GM18868 (cell line): ENCODE results near the gene PPT1.
"Not testable (repeated sequence)": the region's sequence is repeated elsewhere in the genome, so short reads cannot be mapped to it uniquely, and the experiment has no call there.

Experiments used
- ATAC-seq: cut with Tn5 transposase; IDR thresholded peaks from one replicate; pipeline ENCODE4 v1.9.1; 2021; ENCODE audit warnings: mild to moderate bottlenecking, moderate library complexity; ENCODE audit not compliant: unreplicated experiment

Gene PPT1

GRCh38 chr1:40092706-40093639 lies 4.1 kb downstream of the PPT1 start:
- no peak for ATAC-seq

- ATAC-seq, result no peak
Measured at GRCh38 chr1:40092241-40092640, 4.8 kb downstream of the PPT1 start.

DNA sequence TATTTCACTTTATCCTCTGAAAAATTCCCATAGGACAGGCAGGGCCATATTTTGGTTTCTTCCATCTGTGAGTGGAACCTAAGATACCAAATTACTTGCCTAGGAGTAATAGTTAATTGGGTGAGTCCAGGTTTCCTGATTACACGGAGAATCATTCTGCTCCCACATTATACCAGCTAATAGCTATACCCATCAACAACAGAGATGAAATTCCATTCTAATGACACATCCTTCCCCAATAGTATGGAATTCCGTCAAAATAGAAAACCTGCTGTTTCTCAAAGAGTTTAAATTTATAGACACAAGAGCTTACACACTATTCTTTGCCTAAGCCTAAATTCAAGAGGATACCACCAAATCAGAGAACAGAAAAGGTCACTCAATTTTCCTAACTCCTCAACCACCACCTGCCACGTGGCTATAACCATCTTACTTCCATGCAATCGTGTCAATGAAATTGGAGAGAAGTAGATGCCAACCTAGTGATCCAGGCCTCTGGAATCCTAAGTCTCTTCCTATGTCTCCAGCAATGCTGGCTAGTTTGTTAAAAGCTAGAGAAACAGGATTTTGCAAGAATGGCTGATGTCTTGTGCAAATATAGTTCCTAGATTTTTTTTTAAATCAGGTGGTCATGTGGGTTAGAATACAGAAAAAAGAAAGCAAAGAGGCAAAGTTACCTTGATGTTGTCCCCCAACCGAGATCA lies 6.2 kb downstream of the PPT1 start:
- ATAC-seq, result no peak

DNA sequence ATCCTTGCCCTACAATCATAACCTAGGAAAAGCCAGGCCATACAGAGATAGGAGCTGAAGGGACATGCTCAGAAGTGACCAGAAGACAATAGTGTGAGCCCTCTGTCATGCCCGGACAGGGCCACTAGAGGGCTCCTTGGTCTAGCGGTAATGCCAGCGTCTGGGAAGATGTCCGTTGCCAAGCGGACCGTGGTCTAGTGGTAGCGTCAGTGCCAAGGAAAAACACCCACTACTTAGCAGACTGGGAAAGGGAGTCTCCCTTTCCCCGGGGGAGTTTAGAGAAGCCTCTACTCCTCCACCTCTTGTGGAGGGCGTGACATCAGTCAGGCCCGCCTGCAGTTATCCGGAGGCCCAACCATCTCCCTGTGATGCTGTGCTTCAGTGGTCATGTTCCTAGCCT lies 12.3 kb downstream of the PPT1 start:
- not testable (repeated sequence) for ATAC-seq

- no peak for ATAC-seq
Measured at GRCh38 chr1:40081871-40082270, 15.2 kb downstream of the PPT1 start.

- no peak for ATAC-seq
Measured at GRCh38 chr1:40079774-40080400, 17.2 kb downstream of the PPT1 start.

DNA sequence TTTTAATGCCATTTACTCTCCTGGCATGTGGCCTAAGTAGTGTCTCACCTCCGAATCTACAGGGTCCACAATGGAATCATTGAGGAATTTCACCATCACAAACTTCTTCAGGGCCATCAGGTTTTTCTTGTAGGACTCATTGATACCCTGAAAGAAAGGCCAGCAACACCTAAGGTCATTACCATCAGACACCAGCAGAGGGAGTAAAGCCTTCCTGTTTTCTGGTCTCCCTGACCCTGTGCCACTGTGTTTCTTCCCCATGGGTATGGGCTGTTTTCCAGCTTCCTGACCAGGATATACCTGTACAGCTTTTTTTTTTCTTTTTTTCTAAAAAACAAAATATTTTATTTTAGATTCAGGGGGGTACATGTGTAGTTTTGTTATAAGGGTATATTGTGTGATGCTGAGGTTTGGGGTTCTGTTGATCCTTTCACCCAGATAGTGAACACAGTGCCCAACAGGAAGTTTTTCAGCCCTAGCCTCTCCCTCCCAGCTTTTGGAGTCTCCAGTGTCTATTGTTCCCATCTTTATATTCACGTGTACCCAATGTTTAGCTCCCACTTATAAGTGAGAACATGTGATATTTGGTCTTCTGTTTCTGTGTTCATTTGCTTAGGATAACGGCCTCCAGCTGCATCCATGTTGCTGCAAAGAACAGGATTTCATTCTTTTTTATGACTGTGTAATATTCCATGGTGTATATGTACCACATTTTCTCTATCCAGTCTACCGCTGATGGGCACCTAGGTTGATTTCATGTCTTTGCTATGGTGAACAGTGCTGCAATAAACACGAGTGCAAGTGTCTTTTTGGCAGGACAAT lies 18.3 kb downstream of the PPT1 start:
- no peak for ATAC-seq

DNA sequence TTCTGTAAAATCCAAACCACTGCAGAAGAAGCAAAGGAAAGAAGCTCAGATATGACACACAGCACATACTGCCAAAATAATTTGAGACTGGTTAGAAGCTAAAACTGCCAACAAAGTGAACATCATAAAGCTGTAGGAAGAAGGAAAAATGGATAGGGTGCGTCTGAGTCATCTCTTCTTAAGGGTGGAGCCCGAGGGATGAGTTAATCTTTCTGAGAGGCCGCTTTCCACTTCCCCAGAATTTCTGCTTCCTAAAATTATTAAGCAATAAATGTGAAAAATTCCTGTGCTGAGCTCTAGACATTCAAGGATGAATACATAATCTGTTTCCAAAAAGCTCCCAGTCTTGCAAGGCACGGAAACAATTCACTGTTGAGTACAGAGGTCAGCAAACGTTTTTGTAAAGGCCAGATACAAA lies 20.1 kb downstream of the PPT1 start:
- no peak for ATAC-seq

- no peak for ATAC-seq
Measured at GRCh38 chr1:40075266-40075665, 21.8 kb downstream of the PPT1 start.

DNA sequence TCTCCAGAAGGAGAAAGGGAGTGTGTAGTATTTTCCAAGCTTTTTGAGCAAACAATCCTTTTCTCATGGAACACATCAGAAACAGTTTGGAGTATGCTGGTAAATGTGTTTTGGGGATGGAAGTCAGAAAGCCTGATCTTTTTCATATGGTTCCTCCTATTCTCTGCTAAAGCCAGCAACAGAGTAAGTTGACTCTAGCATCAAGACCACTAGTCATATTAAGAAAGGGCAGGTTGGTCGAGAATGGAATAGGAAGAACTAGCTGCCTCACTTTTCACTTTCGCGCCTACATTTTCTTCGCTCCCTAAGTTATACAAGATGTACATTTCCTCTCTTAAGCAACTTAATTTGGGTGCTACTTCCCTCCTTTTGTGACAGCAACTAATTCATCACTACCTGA lies 24.0 kb downstream of the PPT1 start:
- ATAC-seq, result no peak

DNA sequence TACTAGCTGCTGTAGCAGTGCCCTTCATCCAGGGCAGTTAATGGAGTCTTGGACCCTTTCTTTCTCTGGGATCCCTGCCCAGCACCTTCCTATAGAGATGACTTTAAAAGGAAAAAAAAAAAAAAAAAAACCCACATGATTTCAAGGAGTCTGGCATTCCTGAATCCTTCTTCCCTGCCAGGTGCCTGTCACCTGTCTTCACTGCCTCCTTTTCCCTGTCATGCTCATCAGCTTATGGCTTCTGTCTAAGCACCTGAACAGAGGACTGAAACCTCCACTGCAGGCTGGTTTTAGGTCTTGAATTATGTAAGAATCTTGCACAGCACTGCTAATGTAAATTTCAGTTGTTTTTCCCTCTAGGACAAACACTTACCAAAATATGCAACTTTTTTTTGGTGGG lies 24.9 kb downstream of the PPT1 start:
- ATAC-seq, result no peak

- ATAC-seq, result no peak
Measured at GRCh38 chr1:40067851-40068250, 29.2 kb downstream of the PPT1 start.

- ATAC-seq, result no peak
Measured at GRCh38 chr1:40067023-40067422, 30.0 kb downstream of the PPT1 start.

DNA sequence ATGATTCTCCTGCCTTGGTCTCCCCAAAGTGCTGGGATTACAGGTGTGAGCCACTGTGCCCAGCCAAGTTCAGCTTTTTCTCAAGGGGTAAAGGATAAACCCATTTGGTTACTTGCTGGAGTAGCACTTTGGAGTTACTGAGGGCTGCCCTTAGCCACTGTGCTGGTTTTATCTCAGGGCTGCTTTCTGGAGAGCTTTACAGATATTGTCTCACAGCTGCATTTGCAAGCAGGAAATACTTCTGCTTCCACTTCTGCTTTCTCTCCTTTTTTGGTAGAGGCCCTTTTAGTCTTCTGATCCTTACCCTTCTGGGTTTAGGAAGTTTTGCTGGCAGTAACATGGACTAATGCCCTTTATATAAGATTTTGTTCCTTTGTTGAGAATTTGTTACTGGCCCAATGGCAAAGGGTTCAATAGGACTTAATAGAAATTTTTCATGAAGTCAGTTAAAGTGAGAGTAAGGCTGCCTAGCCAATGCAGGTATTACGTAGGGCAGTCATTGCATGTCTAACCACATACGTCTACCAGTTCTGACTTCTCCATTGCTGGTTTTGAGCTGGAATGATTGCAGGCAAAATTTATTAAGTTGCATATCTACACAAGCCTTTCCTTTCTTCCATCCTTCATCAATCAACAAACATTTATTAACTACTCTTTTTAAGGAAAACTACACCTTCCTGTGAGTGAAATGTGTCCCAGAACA lies 32.1 kb downstream of the PPT1 start:
- ATAC-seq, result peak; percentile 86

GRCh38 chr1:40059960-40060750 lies 36.9 kb downstream of the PPT1 start:
- ATAC-seq, result no peak

GRCh38 chr1:40059338-40059959 lies 37.6 kb downstream of the PPT1 start:
- ATAC-seq, result no peak

DNA sequence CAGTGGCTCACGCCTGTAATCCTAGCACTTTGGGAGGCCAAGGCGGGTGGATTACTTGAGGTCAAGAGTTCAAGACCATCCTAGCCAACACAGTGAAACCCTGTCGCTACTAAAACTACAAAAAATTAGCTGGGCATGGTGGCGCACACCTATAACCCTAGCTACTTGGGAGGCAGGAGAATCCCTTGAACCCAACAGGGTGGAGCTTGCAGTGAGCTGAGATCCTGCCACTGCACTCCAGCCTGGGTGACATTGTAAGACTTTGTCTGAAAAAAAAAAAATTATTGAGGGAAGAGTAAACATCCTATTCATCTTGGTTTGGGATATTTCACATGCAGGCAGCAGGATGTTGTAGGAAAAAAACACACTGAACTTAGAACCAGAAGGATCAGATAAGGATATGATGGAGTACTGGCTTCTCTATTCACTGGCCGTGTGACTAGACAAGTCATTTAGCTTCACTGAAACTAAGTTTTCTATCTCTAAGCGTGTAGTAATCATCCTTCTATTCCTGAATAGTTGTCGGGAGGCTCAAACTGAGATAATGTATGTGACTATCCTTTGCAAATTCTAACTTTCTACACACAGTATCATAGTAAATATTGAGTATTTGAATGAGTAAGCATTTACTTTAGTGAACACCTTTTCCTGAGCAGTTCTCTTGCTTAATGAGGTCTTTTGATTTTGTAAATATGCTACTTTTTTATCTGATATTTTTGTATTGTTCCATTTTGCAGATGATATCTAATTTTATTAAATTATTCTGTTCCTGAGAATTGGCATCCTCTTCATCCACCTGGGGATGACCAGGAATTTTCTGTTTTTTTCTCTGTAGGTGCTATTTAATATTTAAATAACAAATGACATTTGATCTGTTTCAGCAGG lies 38.4 kb downstream of the PPT1 start:
- no peak for ATAC-seq

- no peak for ATAC-seq
Measured at GRCh38 chr1:40058097-40058452, 39.0 kb downstream of the PPT1 start.
